ENCODE data around the gene LRRTM2.

LRRTM2 gene

GRCh38 chr5:138878437-138879235 lies 3.5 kb upstream of the LRRTM2 start:
- DNase-seq, result no peak

GRCh38 chr5:138876811-138877210 lies 1.7 kb upstream of the LRRTM2 start:
- DNase-seq, result no peak

GRCh38 chr5:138875946-138876345 lies 811 bp upstream of the LRRTM2 start:
- DNase-seq, result no peak

- no peak for DNase-seq
Observed at GRCh38 chr5:138875552-138875875, 379 bp upstream of the LRRTM2 start.

GRCh38 chr5:138874241-138874640 lies 894 bp downstream of the LRRTM2 start:
- DNase-seq, result peak; percentile 3

- no peak for DNase-seq
Observed at GRCh38 chr5:138873466-138874221, 1.5 kb downstream of the LRRTM2 start.

- no peak for DNase-seq
Observed at GRCh38 chr5:138872841-138873465, 2.2 kb downstream of the LRRTM2 start.

GRCh38 chr5:138870611-138871010 lies 4.5 kb downstream of the LRRTM2 start:
- no peak for DNase-seq

GRCh38 chr5:138869763-138870500 lies 5.2 kb downstream of the LRRTM2 start:
- no peak for DNase-seq

- DNase-seq, result no peak
Observed at GRCh38 chr5:138869038-138869437, 6.1 kb downstream of the LRRTM2 start.

- no peak for DNase-seq
Observed at GRCh38 chr5:138867011-138867410, 8.1 kb downstream of the LRRTM2 start.

GRCh38 chr5:138853132-138853531 lies 22.0 kb downstream of the LRRTM2 start:
- DNase-seq, result no peak

- no peak for DNase-seq
Observed at GRCh38 chr5:138850865-138851435, 24.2 kb downstream of the LRRTM2 start.

- no peak for DNase-seq
Observed at GRCh38 chr5:138849882-138850281, 25.3 kb downstream of the LRRTM2 start.

GRCh38 chr5:138849439-138849838 lies 25.7 kb downstream of the LRRTM2 start:
- no peak for DNase-seq

- peak; percentile 82 for DNase-seq
Observed at GRCh38 chr5:138844812-138845513, 30.2 kb downstream of the LRRTM2 start.

- DNase-seq, result no peak
Observed at GRCh38 chr5:138844125-138844461, 31.0 kb downstream of the LRRTM2 start.

GRCh38 chr5:138843316-138844124 lies 31.6 kb downstream of the LRRTM2 start:
- peak; percentile 13 for DNase-seq

- no peak for DNase-seq
Observed at GRCh38 chr5:138841531-138841930, 33.6 kb downstream of the LRRTM2 start.

- no peak for DNase-seq
Observed at GRCh38 chr5:138840103-138840502, 35.0 kb downstream of the LRRTM2 start.

GRCh38 chr5:138837160-138837559 lies 38.0 kb downstream of the LRRTM2 start:
- no peak for DNase-seq
